NOMO-1 (cell line): ENCODE measurements around the gene FIG4.
"Not testable (repeated sequence)": the region's sequence is repeated elsewhere in the genome, so short reads cannot be mapped to it uniquely, and the experiment has no call there.

Experiments used
- DNase-seq, 2 experiments: peaks; one replicate each; lab custom pipeline; 2025; ENCODE audit not compliant: unreplicated experiment in 2 of 2; lab: John Stamatoyannopoulos, UW

Gene FIG4

GRCh38 chr6:109840034-109840433 lies 148.9 kb downstream of the FIG4 start:
- DNase-seq: no peak

- DNase-seq: no peak
Measured at GRCh38 chr6:109840796-109841195, 149.7 kb downstream of the FIG4 start.

- no peak for DNase-seq
Measured at GRCh38 chr6:109841869-109842268, 150.8 kb downstream of the FIG4 start.

GRCh38 chr6:109852713-109853112 lies 161.6 kb downstream of the FIG4 start:
- no peak for DNase-seq

GRCh38 chr6:109853426-109853825 lies 162.3 kb downstream of the FIG4 start:
- DNase-seq: no peak

- DNase-seq: no peak
Measured at GRCh38 chr6:109853951-109854350, 162.9 kb downstream of the FIG4 start.

GRCh38 chr6:109854541-109855308 lies 163.6 kb downstream of the FIG4 start:
- no peak for DNase-seq

GRCh38 chr6:109855476-109856040 lies 164.5 kb downstream of the FIG4 start:
- not testable (repeated sequence) for DNase-seq

- no peak for DNase-seq
Measured at GRCh38 chr6:109861946-109862345, 170.8 kb downstream of the FIG4 start.

GRCh38 chr6:109864050-109864449 lies 173.0 kb downstream of the FIG4 start:
- DNase-seq: no peak

GRCh38 chr6:109865968-109866367 lies 174.9 kb downstream of the FIG4 start:
- no peak for DNase-seq

GRCh38 chr6:109867009-109867969 lies 176.2 kb downstream of the FIG4 start:
- no peak for DNase-seq

- DNase-seq: no peak
Measured at GRCh38 chr6:109867970-109868358, 176.9 kb downstream of the FIG4 start.

GRCh38 chr6:109869398-109870088 lies 178.4 kb downstream of the FIG4 start:
- not testable (repeated sequence) for DNase-seq

GRCh38 chr6:109870089-109870410 lies 179.0 kb downstream of the FIG4 start:
- DNase-seq: no peak

GRCh38 chr6:109872549-109872948 lies 181.5 kb downstream of the FIG4 start:
- DNase-seq: no peak

- peak; percentile 42 to 58 for DNase-seq
Measured at GRCh38 chr6:109872968-109873545, 182.0 kb downstream of the FIG4 start.

- DNase-seq: no peak
Measured at GRCh38 chr6:109874086-109874485, 183.0 kb downstream of the FIG4 start.

- no peak for DNase-seq
Measured at GRCh38 chr6:109874621-109875020, 183.5 kb downstream of the FIG4 start.
